K562 (cell line): ENCODE measurements around the gene CDH3. TPM values are rescaled to one million over a fixed set of nuclear protein-coding genes. Genes with fewer than 3 reads are reported as not detected.

ENCODE experiments used
- ATAC-seq: fragments of 200-7000 bp; cut with Tn5 transposase; 3 replicates; pipeline ENCODE4 v1.9.1; 2020; ENCODE audit warnings: moderate library complexity
- BruUV-seq: library from RNA; stranded (reverse); fragments of 400-500 nt; replicated peaks from 2 replicates; lab custom pipeline; 2021; lab: Mats Ljungman, UMichigan
- CTCF ChIA-PET: fragments of 300-600 bp; formaldehyde crosslinking; extraction: SDS; loops from one replicate; lab custom pipeline; 2021; ENCODE audit warnings: low intra/inter-chr PET ratio; lab: Yijun Ruan, JAX
- POLR2A ChIA-PET: fragments of 300-600, 350-650 bp; sonication (Branson Sonifier 250); formaldehyde crosslinking; extraction: SDS; loops from one replicate; lab custom pipeline; 2021; ENCODE audit warnings: antibody characterized with exemption, inconsistent platforms; lab: Yijun Ruan, JAX
- DNase-seq, 4 experiments: peaks; one replicate each; pipeline versions ENCODE4 v3.0.0 to v3.0.0-alpha.2; 2011 to 2018; ENCODE audit warnings: low spot score in 3 of 4, mixed read lengths in 3 of 4; ENCODE audit errors: extremely low read depth in 1 of 4
- FAIRE-seq: peaks from 2 replicates; lab custom pipeline; 2011; peaks lifted over from hg19 to GRCh38; lab: Jason Lieb, UNC
- H2AFZ ChIP-seq: 2 replicates; pipeline ENCODE4 v1.6.0; 2011; ENCODE audit warnings: low read depth, low read length, control low read depth, inconsistent platforms
- H3K27ac ChIP-seq: fragments of 200-600 bp; 3 replicates; pipeline ENCODE4 v1.8.0; 2011; ENCODE audit warnings: low read depth, mild to moderate bottlenecking, control low read depth, inconsistent platforms, low read length, moderate library complexity, mixed read lengths; ENCODE audit errors: extremely low read depth
- H3K27me3 ChIP-seq, 2 experiments: fragments of 300-600 bp in 1 of 2; 2 replicates in 1 of 2; 3 replicates in 1 of 2; pipeline versions ENCODE4 v1.6.0 to v1.8.0; 2011; ENCODE audit warnings: inconsistent platforms in 2 of 2, low read length in 2 of 2, mild to moderate bottlenecking in 1 of 2, mixed read lengths in 1 of 2, moderate library complexity in 1 of 2; ENCODE audit not compliant: control insufficient read depth in 2 of 2, insufficient read depth in 2 of 2
- H3K36me3 ChIP-seq: fragments of 300-600 bp; 3 replicates; pipeline ENCODE4 v1.8.0; 2011; ENCODE audit warnings: mild to moderate bottlenecking, low read length, inconsistent platforms; ENCODE audit not compliant: control insufficient read depth, insufficient read depth
- H3K4me1 ChIP-seq, 2 experiments: fragments of 200-600 bp in 1 of 2; replicated peaks in 1 of 2; 2 replicates in 1 of 2; 3 replicates in 1 of 2; pipeline versions ENCODE4 v1.5.1 to v1.8.0; 2011; ENCODE audit warnings: inconsistent platforms in 2 of 2, low read length in 2 of 2, mild to moderate bottlenecking in 1 of 2, mixed read lengths in 1 of 2, moderate library complexity in 1 of 2; ENCODE audit not compliant: control insufficient read depth in 2 of 2, insufficient read depth in 2 of 2
- H3K4me2 ChIP-seq: 2 replicates; pipeline ENCODE4 v1.6.1; 2011; ENCODE audit warnings: low read length, control low read depth, inconsistent platforms, mixed read lengths; ENCODE audit not compliant: insufficient read depth
- H3K4me3 ChIP-seq: fragments of 200-600 bp; sonication (generic), shearing (Covaris generic); 2 replicates; pipeline ENCODE4 v1.5.1; 2016; ENCODE audit warnings: control low read depth, inconsistent platforms
- H3K79me2 ChIP-seq: fragments of 200-600 bp; 3 replicates; pipeline ENCODE4 v1.8.0; 2011; ENCODE audit warnings: low read length, inconsistent platforms; ENCODE audit not compliant: control insufficient read depth, insufficient read depth
- H3K9ac ChIP-seq, 2 experiments: 2 replicates each; pipeline versions ENCODE4 v1.6.0 to v1.6.1; 2011; ENCODE audit warnings: low read depth in 2 of 2, low read length in 2 of 2, control low read depth in 1 of 2, inconsistent platforms in 1 of 2, mild to moderate bottlenecking in 1 of 2, mixed read lengths in 1 of 2; ENCODE audit not compliant: insufficient read depth in 1 of 2
- H3K9me1 ChIP-seq: one replicate; pipeline ENCODE4 v1.6.0; 2011; ENCODE audit warnings: inconsistent platforms, mild to moderate bottlenecking, low read length, moderate library complexity; ENCODE audit not compliant: control insufficient read depth, insufficient read depth
- H3K9me3 ChIP-seq: replicated peaks from 2 replicates; pipeline ENCODE4 v1.5.1; 2011; ENCODE audit warnings: low read depth, low read length, inconsistent platforms; ENCODE audit not compliant: control insufficient read depth, insufficient read depth
- H4K20me1 ChIP-seq: replicated peaks from 2 replicates; pipeline ENCODE4 v1.6.1; 2011; ENCODE audit warnings: low read length, inconsistent platforms, mixed read lengths; ENCODE audit not compliant: control insufficient read depth, insufficient read depth
- NR4A1 ChIP-seq, 2 experiments: fragments of 250-450 bp in 1 of 2; fragments of 450-650 bp in 1 of 2; sonication (Bioruptor Pico) in 1 of 2; IDR thresholded peaks; 2 replicates each; pipeline versions ENCODE4 v1.4.0 to v1.6.1; 2016 to 2020; ENCODE audit warnings: mild to moderate bottlenecking in 2 of 2, missing compliant biosample characterization in 1 of 2, missing genetic modification characterization in 1 of 2, moderate library complexity in 1 of 2
- TAF1 ChIP-seq: IDR thresholded peaks from 2 replicates; pipeline ENCODE4 v1.6.1; 2011; ENCODE audit warnings: mild to moderate bottlenecking, low read length, moderate library complexity; ENCODE audit not compliant: insufficient read depth, control insufficient read depth, severe bottlenecking; ENCODE audit errors: extremely low read depth
- U2AF1 ChIP-seq: fragments of 200-400 bp; formaldehyde crosslinking; optimal IDR thresholded peaks from 2 replicates; pipeline ENCODE3; 2017; ENCODE audit warnings: mild to moderate bottlenecking, low read depth, low read length, moderate library complexity
- ZBED1 ChIP-seq: IDR thresholded peaks from 2 replicates; pipeline ENCODE4 v1.6.1; 2014
- ZNF77 ChIP-seq: fragments of 250-450 bp; sonication (Bioruptor Pico); IDR thresholded peaks from 2 replicates; pipeline ENCODE4 v1.5.0; 2020
- whole genome bisulfite sequencing: fragments of 100-300 bp; shearing (Covaris generic); methylation state at CpG from one replicate; pipeline ENCODE4 v1.1.6; 2016; ENCODE audit warnings: low coverage, mixed read lengths; ENCODE audit not compliant: insufficient coverage; ENCODE audit errors: missing lambda C conversion rate; 5-methylcytosine and 5-hydroxymethylcytosine counted together
- in situ Hi-C: fragments of 300-500 bp; cut with MboI; formaldehyde crosslinking; loops from 4 replicates; pipeline ENCODE4 v1.15.0; 2018; ENCODE audit warnings: inconsistent platforms, mixed read lengths
- intact Hi-C: fragments of 100-400 bp; cut with micrococcal nuclease; formaldehyde crosslinking; loops from 2 replicates; pipeline ENCODE4 v1.14.2; 2022
- polyA plus RNA-seq, 8 experiments: library from polyadenylated mRNA; depleted of rRNA in 4 of 8; stranded (reverse) in 5 of 8; unstranded in 3 of 8; fragments of >200 nt; fragmentation: Nextera tagmentation in 2 of 8; fragmentation: Illumina TruSeq in 1 of 8; extraction: Ambion mirVana in 2 of 8; extraction: Trizol in 1 of 8; gene quantifications; 2 replicates each; pipeline versions ENCODE4 v1.2.1 to v1.2.3, GENCODE V29; 2011 to 2014; ENCODE audit warnings: inconsistent platforms in 1 of 8, missing spikeins in 1 of 8
- total RNA-seq, 7 experiments: library from RNA; depleted of rRNA in 6 of 7; stranded (reverse); fragments of >200 nt in 6 of 7; fragmentation: Illumina TruSeq in 2 of 7; extraction: Trizol in 2 of 7; gene quantifications; 2 replicates each; pipeline versions ENCODE4 v1.2.1 to v1.2.3, GENCODE V29; 2011 to 2021; ENCODE audit warnings: low replicate concordance in 1 of 7
- TF ChIP-seq, protein P1 (sequence below): fragments of 450-650 bp; formaldehyde crosslinking; IDR thresholded peaks from 2 replicates; pipeline ENCODE4 v1.4.0; 2020; ENCODE audit warnings: mild to moderate bottlenecking, moderate library complexity
- TF ChIP-seq, protein P2 (sequence below): fragments of 450-650 bp; IDR thresholded peaks from 2 replicates; pipeline ENCODE4 v1.6.1; 2018; ENCODE audit not compliant: partially characterized antibody

CDH3 gene
- total and polyA plus RNA-seq, 9 of the 15 experiments (the other 6 are each of a cell fraction or from before 2014, with no cell fraction given), result 0.06 to 0.09 TPM; not detected in 7

DNA sequence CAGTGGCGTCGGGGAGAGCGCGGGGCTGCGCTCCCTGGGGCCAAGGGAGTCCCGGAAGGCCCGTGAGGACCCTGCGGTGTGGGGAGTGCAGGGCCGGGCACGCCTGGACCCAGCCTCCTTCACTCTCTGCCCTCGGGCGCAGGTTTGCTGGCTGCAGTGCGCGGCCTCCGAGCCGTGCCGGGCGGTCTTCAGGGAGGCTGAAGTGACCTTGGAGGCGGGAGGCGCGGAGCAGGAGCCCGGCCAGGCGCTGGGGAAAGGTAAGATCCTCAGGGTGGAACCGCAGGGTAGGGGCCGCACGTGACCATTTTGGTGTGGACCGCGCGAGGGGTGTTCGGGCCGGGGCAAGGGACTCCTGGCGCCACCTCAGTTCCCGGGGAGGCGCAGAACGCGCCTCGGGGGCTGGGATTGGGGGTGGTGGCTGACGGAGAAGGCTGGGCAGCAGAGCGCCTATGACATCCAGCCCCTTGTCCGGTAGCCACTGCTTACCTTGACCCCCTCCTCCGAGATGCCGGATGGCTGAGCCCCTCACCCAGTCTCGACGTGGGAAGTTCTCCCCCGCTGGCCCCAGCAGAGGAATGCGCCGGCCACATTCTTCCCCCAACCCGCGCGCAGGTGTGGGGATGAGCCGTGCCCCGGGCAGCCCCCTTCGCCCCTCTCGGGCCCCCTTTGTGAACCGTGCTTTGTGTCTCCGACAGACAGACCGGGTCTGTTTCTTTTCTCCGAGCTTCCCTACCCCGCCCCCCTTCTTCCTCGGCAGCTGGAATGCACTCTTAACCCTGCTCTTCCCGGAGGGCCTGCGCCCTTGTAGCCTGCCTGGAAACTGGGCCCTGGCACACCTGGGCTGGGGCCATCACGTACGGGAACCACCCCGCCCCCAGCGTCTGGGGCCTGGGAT lies 631 bp downstream of the CDH3 start:
- Histone ChIP-seq H2AFZ (no peak overlapping the region), H3K27ac (no peak overlapping the region), H3K79me2 (no peaks in the 10 kb centered on the region), H3K9me3 (no peaks in the 10 kb centered on the region), H3K9ac (no peak overlapping the region), H3K4me1 (peaks cover 0 to 24% of the 10 kb centered on the region in 2 experiments; a peak in 1 of 5 replicates), H3K36me3 (no peaks in the 10 kb centered on the region), H3K4me2 (no peak overlapping the region), H3K9me1 (no peaks in the 10 kb centered on the region), H3K4me3 (no peak overlapping the region), H4K20me1 (no peaks in the 10 kb centered on the region), H3K27me3 (peaks cover 44 to 72% of the 10 kb centered on the region in 2 experiments)
- CTCF ChIA-PET, result no interaction called here
- ATAC-seq (no peak), FAIRE-seq (no peak), DNase-seq (no peak)
- 20% methylated on average over 43 of the region's 66 CpGs for WGBS
- BruUV-seq, result no TSS peak
- POLR2A ChIA-PET, result interaction anchor here (0.7 to 1.3 kb wide), 3 partner anchors 14 to 41 kb away, joined by 3 to 5 read pairs (median 3); no protein-coding TSS in a partner anchor
- intact Hi-C loops (no loop called here), in situ Hi-C loops (no loop called here)
- TF ChIP-seq, protein P1, sequence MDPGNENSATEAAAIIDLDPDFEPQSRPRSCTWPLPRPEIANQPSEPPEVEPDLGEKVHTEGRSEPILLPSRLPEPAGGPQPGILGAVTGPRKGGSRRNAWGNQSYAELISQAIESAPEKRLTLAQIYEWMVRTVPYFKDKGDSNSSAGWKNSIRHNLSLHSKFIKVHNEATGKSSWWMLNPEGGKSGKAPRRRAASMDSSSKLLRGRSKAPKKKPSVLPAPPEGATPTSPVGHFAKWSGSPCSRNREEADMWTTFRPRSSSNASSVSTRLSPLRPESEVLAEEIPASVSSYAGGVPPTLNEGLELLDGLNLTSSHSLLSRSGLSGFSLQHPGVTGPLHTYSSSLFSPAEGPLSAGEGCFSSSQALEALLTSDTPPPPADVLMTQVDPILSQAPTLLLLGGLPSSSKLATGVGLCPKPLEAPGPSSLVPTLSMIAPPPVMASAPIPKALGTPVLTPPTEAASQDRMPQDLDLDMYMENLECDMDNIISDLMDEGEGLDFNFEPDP, result no peak
- TF ChIP-seq U2AF1 (no peak), NR4A1 (CRISPR knock-in tag; IDR thresholded peaks at IDR 0.05) (no peak), NR4A1 (tag; IDR thresholded peaks at IDR 0.05) (no peak), TAF1 (no peak), ZBED1 (no peak), ZNF77 (no peak)
- TF ChIP-seq, protein P2, sequence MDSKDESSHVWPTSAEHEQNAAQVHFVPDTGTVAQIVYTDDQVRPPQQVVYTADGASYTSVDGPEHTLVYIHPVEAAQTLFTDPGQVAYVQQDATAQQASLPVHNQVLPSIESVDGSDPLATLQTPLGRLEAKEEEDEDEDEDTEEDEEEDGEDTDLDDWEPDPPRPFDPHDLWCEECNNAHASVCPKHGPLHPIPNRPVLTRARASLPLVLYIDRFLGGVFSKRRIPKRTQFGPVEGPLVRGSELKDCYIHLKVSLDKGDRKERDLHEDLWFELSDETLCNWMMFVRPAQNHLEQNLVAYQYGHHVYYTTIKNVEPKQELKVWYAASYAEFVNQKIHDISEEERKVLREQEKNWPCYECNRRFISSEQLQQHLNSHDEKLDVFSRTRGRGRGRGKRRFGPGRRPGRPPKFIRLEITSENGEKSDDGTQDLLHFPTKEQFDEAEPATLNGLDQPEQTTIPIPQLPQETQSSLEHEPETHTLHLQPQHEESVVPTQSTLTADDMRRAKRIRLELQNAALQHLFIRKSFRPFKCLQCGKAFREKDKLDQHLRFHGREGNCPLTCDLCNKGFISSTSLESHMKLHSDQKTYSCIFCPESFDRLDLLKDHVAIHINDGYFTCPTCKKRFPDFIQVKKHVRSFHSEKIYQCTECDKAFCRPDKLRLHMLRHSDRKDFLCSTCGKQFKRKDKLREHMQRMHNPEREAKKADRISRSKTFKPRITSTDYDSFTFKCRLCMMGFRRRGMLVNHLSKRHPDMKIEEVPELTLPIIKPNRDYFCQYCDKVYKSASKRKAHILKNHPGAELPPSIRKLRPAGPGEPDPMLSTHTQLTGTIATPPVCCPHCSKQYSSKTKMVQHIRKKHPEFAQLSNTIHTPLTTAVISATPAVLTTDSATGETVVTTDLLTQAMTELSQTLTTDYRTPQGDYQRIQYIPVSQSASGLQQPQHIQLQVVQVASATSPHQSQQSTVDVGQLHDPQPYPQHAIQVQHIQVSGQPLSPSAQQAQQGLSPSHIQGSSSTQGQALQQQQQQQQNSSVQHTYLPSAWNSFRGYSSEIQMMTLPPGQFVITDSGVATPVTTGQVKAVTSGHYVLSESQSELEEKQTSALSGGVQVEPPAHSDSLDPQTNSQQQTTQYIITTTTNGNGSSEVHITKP, result peak; percentile 68
